GM21576 (cell line): Measurements from ENCODE around the gene TRPC1.
"Not testable (repeated sequence)": the region's sequence is repeated elsewhere in the genome, so short reads cannot be mapped to it uniquely, and the experiment has no call there.

Experiments used
- ATAC-seq: cut with Tn5 transposase; IDR thresholded peaks from one replicate; pipeline ENCODE4 v1.9.1; 2021; ENCODE audit warnings: mild to moderate bottlenecking, moderate library complexity; ENCODE audit not compliant: unreplicated experiment

TRPC1 gene

GRCh38 chr3:142723968-142724681 lies at the start of gene TRPC1:
Gene TRPC1 (plus strand): TSS chr3:142724034. CDS start chr3:142724560, 526 bp downstream.
- peak; percentile 94 for ATAC-seq

GRCh38 chr3:142676151-142676550 lies 47.7 kb upstream of the TRPC1 start:
- no peak for ATAC-seq

- ATAC-seq, result no peak
These were observed 43.1 kb upstream of the TRPC1 start for GRCh38 chr3:142680710-142681109.

- ATAC-seq, result no peak
These were observed 33.2 kb upstream of the TRPC1 start for GRCh38 chr3:142690613-142691012.

- ATAC-seq, result no peak
These were observed 32.3 kb upstream of the TRPC1 start for GRCh38 chr3:142691527-142691926.

GRCh38 chr3:142693136-142693853 lies 30.5 kb upstream of the TRPC1 start:
- no peak for ATAC-seq

- ATAC-seq, result no peak
These were observed 29.6 kb upstream of the TRPC1 start for GRCh38 chr3:142694225-142694624.

GRCh38 chr3:142705198-142705597 lies 18.6 kb upstream of the TRPC1 start:
- no peak for ATAC-seq

- ATAC-seq, result no peak
These were observed 17.3 kb upstream of the TRPC1 start for GRCh38 chr3:142706321-142707127.

- no peak for ATAC-seq
These were observed 14.6 kb upstream of the TRPC1 start for GRCh38 chr3:142709207-142709606.

GRCh38 chr3:142714882-142715281 lies 9.0 kb upstream of the TRPC1 start:
- ATAC-seq, result not testable (repeated sequence)

- no peak for ATAC-seq
These were observed 7.7 kb upstream of the TRPC1 start for GRCh38 chr3:142716102-142716501.

GRCh38 chr3:142723665-142723967 lies 218 bp upstream of the TRPC1 start:
- ATAC-seq, result no peak

- ATAC-seq, result peak; percentile 18
These were observed 985 bp downstream of the TRPC1 start for GRCh38 chr3:142724682-142725356.

GRCh38 chr3:142725357-142725739 lies 1.5 kb downstream of the TRPC1 start:
- no peak for ATAC-seq

GRCh38 chr3:142726017-142726416 lies 2.2 kb downstream of the TRPC1 start:
- ATAC-seq, result no peak

GRCh38 chr3:142732066-142732465 lies 8.2 kb downstream of the TRPC1 start:
- ATAC-seq, result no peak

GRCh38 chr3:142734834-142735233 lies 11.0 kb downstream of the TRPC1 start:
- no peak for ATAC-seq

- ATAC-seq, result no peak
These were observed 11.6 kb downstream of the TRPC1 start for GRCh38 chr3:142735462-142735861.

- ATAC-seq, result no peak
These were observed 14.6 kb downstream of the TRPC1 start for GRCh38 chr3:142738396-142738795.

GRCh38 chr3:142746646-142747045 lies 22.8 kb downstream of the TRPC1 start:
- ATAC-seq, result no peak
